ENCODE measurements around the gene HERPUD1.

DNA sequence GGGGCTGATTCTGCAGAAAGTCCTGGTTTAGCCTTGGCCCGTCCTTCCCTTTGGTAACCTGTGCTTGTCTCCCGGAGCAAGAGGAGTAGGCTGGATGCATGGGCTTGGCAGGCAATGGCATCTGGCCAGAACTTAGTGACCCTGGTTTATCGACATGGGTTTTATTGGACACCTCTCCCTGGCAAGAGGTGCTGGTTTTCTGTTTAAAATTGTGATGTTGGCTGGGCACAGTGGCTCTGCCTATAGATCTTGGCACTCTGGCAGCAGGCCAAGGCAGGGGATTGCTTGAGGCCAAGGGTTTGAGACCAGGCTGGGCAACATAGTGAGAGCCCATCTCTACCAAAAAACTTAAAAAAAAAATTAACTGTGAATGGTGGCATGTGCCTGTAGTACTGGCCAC is 35.7 kb upstream of the HERPUD1 start:
- no peak for TF ChIP-seq CTCF (IDR thresholded peaks at IDR 0.05; ENCODE audit: insufficient read depth, low read length)
- no peak for TF ChIP-seq REST (IDR thresholded peaks at IDR 0.05; ENCODE audit: insufficient replicate concordance, low read depth)
- TF ChIP-seq POLR2AphosphoS5 (IDR thresholded peaks at IDR 0.05; ENCODE audit: low read depth) = no peak

Data from HL-60 (cell line).